SKM-1 treated with dmso at 0.1 percent for 144 hours (cell line): ENCODE measurements around the gene DNM2.
"Not testable (repeated sequence)": the region's sequence is repeated elsewhere in the genome, so short reads cannot be mapped to it uniquely, and the experiment has no call there.

Experiments used
- DNase-seq: peaks from one replicate; lab custom pipeline; 2025; ENCODE audit not compliant: unreplicated experiment; lab: John Stamatoyannopoulos, UW

DNM2 gene

GRCh38 chr19:10751109-10751953, 33.5 kb downstream of the DNM2 start:
- peak; percentile 46 for DNase-seq

- DNase-seq = no peak
Measured at GRCh38 chr19:10752237-10752912, 34.5 kb downstream of the DNM2 start.

GRCh38 chr19:10752913-10753704, 35.2 kb downstream of the DNM2 start:
- no peak for DNase-seq

GRCh38 chr19:10756371-10756770, 38.5 kb downstream of the DNM2 start:
- no peak for DNase-seq

- no peak for DNase-seq
Measured at GRCh38 chr19:10756791-10757190, 38.9 kb downstream of the DNM2 start.

GRCh38 chr19:10758050-10758449, 40.2 kb downstream of the DNM2 start:
- DNase-seq = not testable (repeated sequence)

GRCh38 chr19:10758978-10759377, 41.1 kb downstream of the DNM2 start:
- DNase-seq = no peak

GRCh38 chr19:10760273-10760944, 42.5 kb downstream of the DNM2 start:
- DNase-seq = no peak

GRCh38 chr19:10761443-10762250, 43.8 kb downstream of the DNM2 start:
- no peak for DNase-seq

- no peak for DNase-seq
Measured at GRCh38 chr19:10762656-10763055, 44.8 kb downstream of the DNM2 start.

- DNase-seq = no peak
Measured at GRCh38 chr19:10763411-10763810, 45.5 kb downstream of the DNM2 start.

GRCh38 chr19:10763828-10764339, 46.0 kb downstream of the DNM2 start:
- DNase-seq = no peak

- DNase-seq = no peak
Measured at GRCh38 chr19:10764340-10764894, 46.5 kb downstream of the DNM2 start.

- DNase-seq = no peak
Measured at GRCh38 chr19:10766049-10766623, 48.3 kb downstream of the DNM2 start.

GRCh38 chr19:10766671-10767201, 48.9 kb downstream of the DNM2 start:
- no peak for DNase-seq

GRCh38 chr19:10767726-10768125, 49.8 kb downstream of the DNM2 start:
- DNase-seq = no peak

- no peak for DNase-seq
Measured at GRCh38 chr19:10768369-10768768, 50.5 kb downstream of the DNM2 start.

GRCh38 chr19:10768936-10769335, 51.1 kb downstream of the DNM2 start:
- DNase-seq = no peak
